ENCODE data around the gene MXD4.
A peak's percentile ranks its signal among the peaks of the same experiment; 100 is the strongest.

Gene MXD4

GRCh38 chr4:2261853-2262144 is at the start of gene MXD4:
MXD4 (minus strand) TSS chr4:2262109; CDS start chr4:2261980, 129 bp downstream.
- Histone ChIP-seq H3K4me1 (ENCODE audit: insufficient read depth, low read length) (no peaks in the 10 kb centered on the region), H3K9ac (ENCODE audit: low read depth, low read length) (peak within 1 kb of the TSS; percentile 76; the same call in 1 of the 2 replicates), H3K9me3 (ENCODE audit: control insufficient read depth, insufficient read depth, low read length) (no peaks in the 10 kb centered on the region)

GRCh38 chr4:2306773-2307410 is 45.0 kb upstream of the MXD4 start:
- Histone ChIP-seq H3K9me3 (ENCODE audit: control insufficient read depth, insufficient read depth, low read length) (no peaks in the 10 kb centered on the region), H3K36me3 (ENCODE audit: insufficient read depth, low read length) (no peaks in the 10 kb centered on the region), H3K4me1 (ENCODE audit: insufficient read depth, low read length) (no peaks in the 10 kb centered on the region), H3K9ac (ENCODE audit: low read depth, low read length) (no peak overlapping the region)

More at GRCh38 chr4:2261853-2262144, at the start of gene MXD4:
- no peaks in the 10 kb centered on the region for H3K36me3 ChIP-seq (ENCODE audit: insufficient read depth, low read length)

- Histone ChIP-seq H3K4me1 (ENCODE audit: insufficient read depth, low read length) (no peaks in the 10 kb centered on the region), H3K36me3 (ENCODE audit: insufficient read depth, low read length) (no peaks in the 10 kb centered on the region), H3K9ac (ENCODE audit: low read depth, low read length) (no peak overlapping the region), H3K9me3 (ENCODE audit: control insufficient read depth, insufficient read depth, low read length) (no peaks in the 10 kb centered on the region)
Measured at GRCh38 chr4:2305766-2306501, 44.0 kb upstream of the MXD4 start.

GRCh38 chr4:2304877-2305561 is 43.1 kb upstream of the MXD4 start:
- no peak overlapping the region for H3K9ac ChIP-seq (ENCODE audit: low read depth, low read length)
- H3K36me3 ChIP-seq (ENCODE audit: insufficient read depth, low read length): no peaks in the 10 kb centered on the region
- no peaks in the 10 kb centered on the region for H3K4me1 ChIP-seq (ENCODE audit: insufficient read depth, low read length)
- H3K9me3 ChIP-seq (ENCODE audit: control insufficient read depth, insufficient read depth, low read length): no peaks in the 10 kb centered on the region

- no peaks in the 10 kb centered on the region for H3K4me1 ChIP-seq (ENCODE audit: insufficient read depth, low read length)
- no peaks in the 10 kb centered on the region for H3K36me3 ChIP-seq (ENCODE audit: insufficient read depth, low read length)
- no peaks in the 10 kb centered on the region for H3K9me3 ChIP-seq (ENCODE audit: control insufficient read depth, insufficient read depth, low read length)
- H3K9ac ChIP-seq (ENCODE audit: low read depth, low read length): no peak overlapping the region
Measured at GRCh38 chr4:2304321-2304876, 42.5 kb upstream of the MXD4 start.

GRCh38 chr4:2303686-2304320 is 41.9 kb upstream of the MXD4 start:
- Histone ChIP-seq H3K9me3 (ENCODE audit: control insufficient read depth, insufficient read depth, low read length) (no peaks in the 10 kb centered on the region), H3K4me1 (ENCODE audit: insufficient read depth, low read length) (no peaks in the 10 kb centered on the region), H3K36me3 (ENCODE audit: insufficient read depth, low read length) (no peaks in the 10 kb centered on the region), H3K9ac (ENCODE audit: low read depth, low read length) (no peak overlapping the region)

GRCh38 chr4:2303121-2303685 is 41.3 kb upstream of the MXD4 start:
- H3K36me3 ChIP-seq (ENCODE audit: insufficient read depth, low read length): no peaks in the 10 kb centered on the region

GRCh38 chr4:2302387-2303119 is 40.6 kb upstream of the MXD4 start:
- no peaks in the 10 kb centered on the region for H3K4me1 ChIP-seq (ENCODE audit: insufficient read depth, low read length)
- H3K9me3 ChIP-seq (ENCODE audit: control insufficient read depth, insufficient read depth, low read length): no peaks in the 10 kb centered on the region
- no peaks in the 10 kb centered on the region for H3K36me3 ChIP-seq (ENCODE audit: insufficient read depth, low read length)
- H3K9ac ChIP-seq (ENCODE audit: low read depth, low read length): no peak overlapping the region

More at GRCh38 chr4:2303121-2303685, 41.3 kb upstream of the MXD4 start:
- H3K9ac ChIP-seq (ENCODE audit: low read depth, low read length): no peak overlapping the region
- H3K4me1 ChIP-seq (ENCODE audit: insufficient read depth, low read length): no peaks in the 10 kb centered on the region
- no peaks in the 10 kb centered on the region for H3K9me3 ChIP-seq (ENCODE audit: control insufficient read depth, insufficient read depth, low read length)

- H3K9ac ChIP-seq (ENCODE audit: low read depth, low read length): no peak overlapping the region
- no peaks in the 10 kb centered on the region for H3K36me3 ChIP-seq (ENCODE audit: insufficient read depth, low read length)
- H3K4me1 ChIP-seq (ENCODE audit: insufficient read depth, low read length): no peaks in the 10 kb centered on the region
- H3K9me3 ChIP-seq (ENCODE audit: control insufficient read depth, insufficient read depth, low read length): no peaks in the 10 kb centered on the region
Measured at GRCh38 chr4:2301806-2302205, 39.9 kb upstream of the MXD4 start.

- H3K4me1 ChIP-seq (ENCODE audit: insufficient read depth, low read length): no peaks in the 10 kb centered on the region
Measured at GRCh38 chr4:2301225-2301642, 39.3 kb upstream of the MXD4 start.

GRCh38 chr4:2300431-2301224 is 38.7 kb upstream of the MXD4 start:
- Histone ChIP-seq H3K9ac (ENCODE audit: low read depth, low read length) (no peak overlapping the region), H3K4me1 (ENCODE audit: insufficient read depth, low read length) (no peaks in the 10 kb centered on the region), H3K9me3 (ENCODE audit: control insufficient read depth, insufficient read depth, low read length) (no peaks in the 10 kb centered on the region), H3K36me3 (ENCODE audit: insufficient read depth, low read length) (no peaks in the 10 kb centered on the region)

More at GRCh38 chr4:2301225-2301642, 39.3 kb upstream of the MXD4 start:
- no peaks in the 10 kb centered on the region for H3K36me3 ChIP-seq (ENCODE audit: insufficient read depth, low read length)
- H3K9me3 ChIP-seq (ENCODE audit: control insufficient read depth, insufficient read depth, low read length): no peaks in the 10 kb centered on the region
- no peak overlapping the region for H3K9ac ChIP-seq (ENCODE audit: low read depth, low read length)

- Histone ChIP-seq H3K9ac (ENCODE audit: low read depth, low read length) (no peak overlapping the region), H3K9me3 (ENCODE audit: control insufficient read depth, insufficient read depth, low read length) (no peaks in the 10 kb centered on the region), H3K4me1 (ENCODE audit: insufficient read depth, low read length) (no peaks in the 10 kb centered on the region), H3K36me3 (ENCODE audit: insufficient read depth, low read length) (no peaks in the 10 kb centered on the region)
Measured at GRCh38 chr4:2299794-2300193, 37.9 kb upstream of the MXD4 start.

GRCh38 chr4:2298532-2298991 is 36.7 kb upstream of the MXD4 start:
- H3K9me3 ChIP-seq (ENCODE audit: control insufficient read depth, insufficient read depth, low read length): no peaks in the 10 kb centered on the region
- H3K36me3 ChIP-seq (ENCODE audit: insufficient read depth, low read length): no peaks in the 10 kb centered on the region
- H3K9ac ChIP-seq (ENCODE audit: low read depth, low read length): no peak overlapping the region
- no peaks in the 10 kb centered on the region for H3K4me1 ChIP-seq (ENCODE audit: insufficient read depth, low read length)
